Measurements from ENCODE around the gene CBX5.

The CBX5 gene

DNA sequence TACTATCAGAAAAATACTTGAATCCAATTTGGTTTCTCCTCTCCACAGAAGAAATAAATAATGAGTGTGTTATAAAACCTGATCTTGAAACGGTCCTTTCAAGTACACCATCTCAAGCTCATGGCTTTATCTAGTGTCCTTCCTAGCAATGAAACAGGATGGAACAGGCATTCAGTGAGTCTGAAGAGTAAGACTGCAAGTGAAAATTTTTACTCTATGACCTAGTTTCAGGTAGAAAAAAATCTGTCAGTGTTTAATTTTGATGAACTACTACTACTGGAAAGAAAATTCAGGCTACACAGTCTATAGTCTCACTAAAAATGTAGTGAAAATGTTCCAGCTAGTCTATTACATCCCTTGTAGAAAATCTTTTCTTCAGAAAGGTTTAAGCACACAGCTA lies 7.7 kb downstream of the CBX5 start:
- CTCF ChIA-PET = interaction anchor here (1.2 to 2.4 kb wide), 4 partner anchors 9 to 31 kb away, joined by 3 to 10 read pairs (median 5); no protein-coding TSS in a partner anchor
- Histone ChIP-seq H3K27me3 (replicated peaks in 2 of 5; ENCODE audit: control insufficient read depth in 4 of 5, insufficient read depth in 5 of 5, low read length in 4 of 5) (no peaks in the 10 kb centered on the region), H3K9me3 (ENCODE audit: control extremely low read depth in 1 of 5, control insufficient read depth in 4 of 5, insufficient read depth in 2 of 5, low read depth in 1 of 5, low read length in 4 of 5) (no peaks in the 10 kb centered on the region), H3K27ac (ENCODE audit: insufficient read depth in 1 of 2, low read depth in 1 of 2, low read length in 2 of 2, poor library complexity in 1 of 2, severe bottlenecking in 2 of 2) (no peak overlapping the region), H3K36me3 (ENCODE audit: control insufficient read depth in 4 of 4, insufficient read depth in 4 of 4, low read length in 3 of 4) (peaks cover 3 to 24% (median 10%) of the 10 kb centered on the region in 4 experiments), H3K4me1 (ENCODE audit: control extremely low read depth in 1 of 4, control insufficient read depth in 4 of 4, insufficient read depth in 4 of 4, low read length in 3 of 4) (peaks cover 0 to 12% (median 5%) of the 10 kb centered on the region in 4 experiments), H3K4me3 (ENCODE audit: control insufficient read depth in 1 of 7, extremely low read depth in 1 of 7, insufficient read depth in 4 of 7, low read depth in 2 of 7, low read length in 6 of 7) (no peak overlapping the region)
- no peak for DNase-seq
- POLR2A ChIA-PET = no interaction called here
- WGBS (ENCODE audit: insufficient coverage) = no CpG with 5 or more reads among the region's 1 CpG

DNA sequence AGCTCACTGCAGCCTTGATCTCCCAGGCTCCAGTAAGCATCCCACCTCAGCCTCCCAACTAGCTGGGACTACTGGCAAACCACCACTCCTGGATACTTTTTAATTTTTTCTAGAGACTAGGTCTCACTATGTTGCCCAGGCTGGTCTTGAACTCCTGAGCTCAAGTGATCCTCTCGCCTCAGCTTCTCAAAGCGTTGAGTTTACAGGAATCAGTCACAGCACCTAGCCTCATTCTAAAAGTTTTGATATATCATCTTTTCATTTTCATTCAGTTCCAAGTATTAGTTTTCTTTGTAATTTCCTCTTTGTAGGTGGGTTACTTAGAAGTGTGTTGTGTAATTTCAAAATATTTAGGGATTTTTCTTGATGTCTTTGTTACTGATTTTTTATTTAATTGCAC lies 9.6 kb downstream of the CBX5 start:
- no peak for DNase-seq
- no peaks in the 10 kb centered on the region for H3K9me3 ChIP-seq (ENCODE audit: control extremely low read depth in 1 of 5, control insufficient read depth in 4 of 5, insufficient read depth in 2 of 5, low read depth in 1 of 5, low read length in 4 of 5)
- no peak overlapping the region for H3K4me3 ChIP-seq (ENCODE audit: control insufficient read depth in 1 of 7, extremely low read depth in 1 of 7, insufficient read depth in 4 of 7, low read depth in 2 of 7, low read length in 6 of 7)
- CTCF ChIA-PET = interaction anchor here (0.8 to 1.5 kb wide), 3 partner anchors 8 to 18 kb away, joined by 3 to 4 read pairs (median 4); partner anchors contain the start of gene CBX5
- 100% methylated on average over 1 of the region's 2 CpGs for WGBS (ENCODE audit: insufficient coverage)
- H3K4me1 ChIP-seq (ENCODE audit: control extremely low read depth in 1 of 4, control insufficient read depth in 4 of 4, insufficient read depth in 4 of 4, low read length in 3 of 4) = no peaks in the 10 kb centered on the region
- H3K27me3 ChIP-seq (replicated peaks in 2 of 5; ENCODE audit: control insufficient read depth in 4 of 5, insufficient read depth in 5 of 5, low read length in 4 of 5) = no peaks in the 10 kb centered on the region
- POLR2A ChIA-PET = interaction anchor here (0.8 kb wide), 1 partner anchor 19 kb away, joined by 3 read pairs; no protein-coding TSS in a partner anchor
- H3K27ac ChIP-seq (ENCODE audit: insufficient read depth in 1 of 2, low read depth in 1 of 2, low read length in 2 of 2, poor library complexity in 1 of 2, severe bottlenecking in 2 of 2) = no peak overlapping the region
- peaks cover 3 to 20% (median 9%) of the 10 kb centered on the region in 4 experiments for H3K36me3 ChIP-seq (ENCODE audit: control insufficient read depth in 4 of 4, insufficient read depth in 4 of 4, low read length in 3 of 4)

DNA sequence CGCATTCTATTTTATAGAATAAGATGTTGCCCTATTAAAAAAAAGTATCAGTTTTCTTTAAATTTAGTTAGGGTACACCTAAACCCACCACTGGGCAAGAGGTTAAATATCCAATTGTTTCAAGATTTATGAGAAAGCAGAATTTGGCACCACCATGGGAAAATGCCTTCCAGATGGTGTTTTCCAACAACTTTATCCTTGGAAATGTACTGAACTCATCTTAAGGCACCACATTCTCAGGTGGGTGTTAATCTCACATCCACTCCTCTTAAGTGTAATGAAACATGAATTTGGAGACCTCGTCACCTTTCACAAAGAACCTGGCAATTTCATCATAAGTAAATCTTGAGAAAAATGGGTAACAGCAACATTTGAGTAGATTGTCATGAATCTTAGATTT lies 13.1 kb downstream of the CBX5 start:
- DNase-seq = no peak
- CTCF ChIA-PET = interaction anchor here (1.8 kb wide), 1 partner anchor 10 kb away, joined by 4 read pairs; no protein-coding TSS in a partner anchor
- Histone ChIP-seq H3K27me3 (replicated peaks in 2 of 5; ENCODE audit: control insufficient read depth in 4 of 5, insufficient read depth in 5 of 5, low read length in 4 of 5) (no peaks in the 10 kb centered on the region), H3K9me3 (ENCODE audit: control extremely low read depth in 1 of 5, control insufficient read depth in 4 of 5, insufficient read depth in 2 of 5, low read depth in 1 of 5, low read length in 4 of 5) (no peaks in the 10 kb centered on the region), H3K36me3 (ENCODE audit: control insufficient read depth in 4 of 4, insufficient read depth in 4 of 4, low read length in 3 of 4) (peaks cover 0 to 13% (median 3%) of the 10 kb centered on the region in 4 experiments), H3K27ac (ENCODE audit: insufficient read depth in 1 of 2, low read depth in 1 of 2, low read length in 2 of 2, poor library complexity in 1 of 2, severe bottlenecking in 2 of 2) (no peak overlapping the region), H3K4me3 (ENCODE audit: control insufficient read depth in 1 of 7, extremely low read depth in 1 of 7, insufficient read depth in 4 of 7, low read depth in 2 of 7, low read length in 6 of 7) (no peak overlapping the region), H3K4me1 (ENCODE audit: control extremely low read depth in 1 of 4, control insufficient read depth in 4 of 4, insufficient read depth in 4 of 4, low read length in 3 of 4) (peaks cover 6 to 13% (median 11%) of the 10 kb centered on the region in 4 experiments)
- WGBS (ENCODE audit: insufficient coverage) = no CpG with 5 or more reads among the region's 2 CpGs
- POLR2A ChIA-PET = no interaction called here

GRCh38 chr12:54265364-54265812 lies 14.5 kb downstream of the CBX5 start:
- H3K36me3 ChIP-seq (ENCODE audit: control insufficient read depth in 4 of 4, insufficient read depth in 4 of 4, low read length in 3 of 4) = peaks cover 0 to 13% (median 2%) of the 10 kb centered on the region in 4 experiments
- H3K4me1 ChIP-seq (ENCODE audit: control extremely low read depth in 1 of 4, control insufficient read depth in 4 of 4, insufficient read depth in 4 of 4, low read length in 3 of 4) = peaks cover 9 to 26% (median 18%) of the 10 kb centered on the region in 4 experiments
- ChIA-PET POLR2A (interaction anchor here (0.6 to 1.3 kb wide), 2 partner anchors 15 to 120 kb away, joined by 3 read pairs; partner anchors contain the start of gene CBX5), CTCF (interaction anchor here (0.7 to 1.8 kb wide), 9 partner anchors 9 to 98 kb away, joined by 3 to 10 read pairs (median 5); partner anchors contain the start of gene COPZ1)
- 100% methylated on average over 3 of the region's 4 CpGs for WGBS (ENCODE audit: insufficient coverage)
- H3K27me3 ChIP-seq (replicated peaks in 2 of 5; ENCODE audit: control insufficient read depth in 4 of 5, insufficient read depth in 5 of 5, low read length in 4 of 5) = no peaks in the 10 kb centered on the region
- H3K27ac ChIP-seq (ENCODE audit: insufficient read depth in 1 of 2, low read depth in 1 of 2, low read length in 2 of 2, poor library complexity in 1 of 2, severe bottlenecking in 2 of 2) = no peak overlapping the region
- DNase-seq = no peak
- no peak overlapping the region for H3K4me3 ChIP-seq (ENCODE audit: control insufficient read depth in 1 of 7, extremely low read depth in 1 of 7, insufficient read depth in 4 of 7, low read depth in 2 of 7, low read length in 6 of 7)
- no peaks in the 10 kb centered on the region for H3K9me3 ChIP-seq (ENCODE audit: control extremely low read depth in 1 of 5, control insufficient read depth in 4 of 5, insufficient read depth in 2 of 5, low read depth in 1 of 5, low read length in 4 of 5)

GRCh38 chr12:54262403-54262925 lies 17.5 kb downstream of the CBX5 start:
- Histone ChIP-seq H3K9me3 (ENCODE audit: control extremely low read depth in 1 of 5, control insufficient read depth in 4 of 5, insufficient read depth in 2 of 5, low read depth in 1 of 5, low read length in 4 of 5) (no peaks in the 10 kb centered on the region), H3K4me3 (ENCODE audit: control insufficient read depth in 1 of 7, extremely low read depth in 1 of 7, insufficient read depth in 4 of 7, low read depth in 2 of 7, low read length in 6 of 7) (peak overlapping the region in 1 of 7 experiments; percentile 51), H3K4me1 (ENCODE audit: control extremely low read depth in 1 of 4, control insufficient read depth in 4 of 4, insufficient read depth in 4 of 4, low read length in 3 of 4) (peaks cover 27 to 52% (median 43%) of the 10 kb centered on the region in 4 experiments), H3K36me3 (ENCODE audit: control insufficient read depth in 4 of 4, insufficient read depth in 4 of 4, low read length in 3 of 4) (peaks cover 0 to 15% (median 3%) of the 10 kb centered on the region in 4 experiments), H3K27me3 (replicated peaks in 2 of 5; ENCODE audit: control insufficient read depth in 4 of 5, insufficient read depth in 5 of 5, low read length in 4 of 5) (no peaks in the 10 kb centered on the region), H3K27ac (ENCODE audit: insufficient read depth in 1 of 2, low read depth in 1 of 2, low read length in 2 of 2, poor library complexity in 1 of 2, severe bottlenecking in 2 of 2) (no peak overlapping the region)
- 26% methylated on average over 4 of the region's 4 CpGs for WGBS (ENCODE audit: insufficient coverage)
- peak in 2 of 3 donors; percentile 35 to 46 for DNase-seq
- POLR2A ChIA-PET = interaction anchor here (1.2 kb wide), 1 partner anchor 18 kb away, joined by 6 read pairs; the partner anchor contains the start of genes CBX5 and HNRNPA1
- CTCF ChIA-PET = interaction anchor here (1.0 to 4.2 kb wide), 8 partner anchors 8 to 118 kb away, joined by 3 to 26 read pairs (median 4); partner anchors contain the start of gene COPZ1

DNA sequence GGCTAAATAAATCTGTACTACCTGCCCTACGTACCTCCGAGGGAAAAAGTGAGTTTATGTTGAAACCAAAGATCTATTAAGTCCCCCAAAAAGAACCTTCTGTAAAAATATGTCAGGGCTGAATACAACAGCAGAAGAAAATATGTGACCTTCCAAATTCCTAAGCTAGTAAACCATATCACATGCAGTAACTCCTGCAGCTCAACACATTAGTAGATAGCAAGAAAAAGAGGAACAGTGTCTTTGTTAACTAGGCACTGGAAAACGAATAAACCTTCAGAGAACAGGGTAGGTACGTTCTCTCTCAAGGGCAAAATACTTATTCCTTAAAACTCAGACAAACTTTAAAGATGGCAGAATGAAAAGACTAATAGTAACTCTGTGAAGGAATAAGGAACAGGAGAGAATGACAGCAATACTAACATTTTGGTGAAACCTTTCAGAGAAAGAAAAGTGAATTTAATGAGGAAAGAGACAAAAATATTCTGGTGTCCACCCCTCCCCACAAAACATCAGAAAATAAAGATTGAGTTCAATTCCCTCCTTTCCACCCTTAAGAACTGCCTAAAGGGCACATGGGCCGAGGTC lies 18.0 kb downstream of the CBX5 start:
- POLR2A ChIA-PET = interaction anchor here (1.1 to 1.2 kb wide), 2 partner anchors 18 to 19 kb away, joined by 3 to 6 read pairs; partner anchors contain the start of genes CBX5 and HNRNPA1
- Histone ChIP-seq H3K4me1 (ENCODE audit: control extremely low read depth in 1 of 4, control insufficient read depth in 4 of 4, insufficient read depth in 4 of 4, low read length in 3 of 4) (peaks cover 27 to 56% (median 45%) of the 10 kb centered on the region in 4 experiments), H3K27me3 (replicated peaks in 2 of 5; ENCODE audit: control insufficient read depth in 4 of 5, insufficient read depth in 5 of 5, low read length in 4 of 5) (no peaks in the 10 kb centered on the region), H3K4me3 (ENCODE audit: control insufficient read depth in 1 of 7, extremely low read depth in 1 of 7, insufficient read depth in 4 of 7, low read depth in 2 of 7, low read length in 6 of 7) (peak overlapping the region in 1 of 7 experiments; percentile 51), H3K9me3 (ENCODE audit: control extremely low read depth in 1 of 5, control insufficient read depth in 4 of 5, insufficient read depth in 2 of 5, low read depth in 1 of 5, low read length in 4 of 5) (no peaks in the 10 kb centered on the region), H3K36me3 (ENCODE audit: control insufficient read depth in 4 of 4, insufficient read depth in 4 of 4, low read length in 3 of 4) (peaks cover 0 to 20% (median 7%) of the 10 kb centered on the region in 4 experiments), H3K27ac (ENCODE audit: insufficient read depth in 1 of 2, low read depth in 1 of 2, low read length in 2 of 2, poor library complexity in 1 of 2, severe bottlenecking in 2 of 2) (peak overlapping the region; percentile 41 to 63)
- 68% methylated on average over 3 of the region's 5 CpGs for WGBS (ENCODE audit: insufficient coverage)
- CTCF ChIA-PET = interaction anchor here (1.0 to 4.2 kb wide), 6 partner anchors 9 to 118 kb away, joined by 3 to 26 read pairs (median 4); no protein-coding TSS in a partner anchor
- DNase-seq = peak in 2 of 3 donors; percentile 34 to 36
